Ramos (cell line): ENCODE results near the gene CPSF4L.

ENCODE experiments used
- in situ Hi-C: fragments of 300-500 bp; cut with MboI; formaldehyde crosslinking; loops from one replicate; pipeline ENCODE4 v1.14.3; 2022; ENCODE audit warnings: low sequenced_read_pairs; ENCODE audit not compliant: unreplicated experiment

The CPSF4L gene

GRCh38 chr17:73208139-73208827 lies 53.4 kb downstream of the CPSF4L start:
- in situ Hi-C loops, result no loop called here

GRCh38 chr17:73205459-73205961 lies 56.2 kb downstream of the CPSF4L start:
- in situ Hi-C loops, result no loop called here

DNA sequence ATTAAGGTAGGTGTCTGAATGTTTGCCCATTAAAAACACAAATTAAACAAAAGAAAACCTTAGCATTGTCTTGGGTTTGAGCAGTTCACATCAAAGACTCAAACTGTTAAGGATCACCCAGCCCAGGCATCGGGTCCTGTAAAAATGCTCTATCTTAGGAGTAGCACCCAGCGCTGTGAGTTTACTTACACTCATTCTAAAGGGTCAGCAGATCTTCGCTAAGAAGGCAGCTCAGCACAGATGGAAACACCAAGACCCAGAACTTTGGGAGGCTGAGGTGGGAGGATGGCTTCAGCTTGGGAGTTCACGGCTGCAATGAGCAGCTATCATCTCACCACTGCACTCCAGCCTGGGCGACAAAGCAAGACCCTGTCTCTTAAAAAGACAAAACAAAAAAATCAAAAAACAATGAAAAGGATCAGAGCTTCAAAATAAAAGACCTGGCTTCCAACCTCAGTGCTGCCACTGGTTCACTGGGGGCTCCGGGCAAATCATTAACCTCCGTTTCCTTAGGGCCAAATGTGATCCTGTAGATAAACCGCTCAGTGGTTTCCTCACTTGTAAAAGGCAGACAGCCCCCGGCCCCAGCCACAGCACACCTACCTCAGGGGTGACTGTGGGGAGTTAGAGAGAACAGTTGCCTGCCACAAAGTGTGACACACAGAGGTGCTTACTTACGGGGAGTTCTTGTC lies 57.7 kb downstream of the CPSF4L start:
- in situ Hi-C loops, result no loop called here

GRCh38 chr17:73203135-73203787 lies 58.4 kb downstream of the CPSF4L start:
- in situ Hi-C loops, result no loop called here

DNA sequence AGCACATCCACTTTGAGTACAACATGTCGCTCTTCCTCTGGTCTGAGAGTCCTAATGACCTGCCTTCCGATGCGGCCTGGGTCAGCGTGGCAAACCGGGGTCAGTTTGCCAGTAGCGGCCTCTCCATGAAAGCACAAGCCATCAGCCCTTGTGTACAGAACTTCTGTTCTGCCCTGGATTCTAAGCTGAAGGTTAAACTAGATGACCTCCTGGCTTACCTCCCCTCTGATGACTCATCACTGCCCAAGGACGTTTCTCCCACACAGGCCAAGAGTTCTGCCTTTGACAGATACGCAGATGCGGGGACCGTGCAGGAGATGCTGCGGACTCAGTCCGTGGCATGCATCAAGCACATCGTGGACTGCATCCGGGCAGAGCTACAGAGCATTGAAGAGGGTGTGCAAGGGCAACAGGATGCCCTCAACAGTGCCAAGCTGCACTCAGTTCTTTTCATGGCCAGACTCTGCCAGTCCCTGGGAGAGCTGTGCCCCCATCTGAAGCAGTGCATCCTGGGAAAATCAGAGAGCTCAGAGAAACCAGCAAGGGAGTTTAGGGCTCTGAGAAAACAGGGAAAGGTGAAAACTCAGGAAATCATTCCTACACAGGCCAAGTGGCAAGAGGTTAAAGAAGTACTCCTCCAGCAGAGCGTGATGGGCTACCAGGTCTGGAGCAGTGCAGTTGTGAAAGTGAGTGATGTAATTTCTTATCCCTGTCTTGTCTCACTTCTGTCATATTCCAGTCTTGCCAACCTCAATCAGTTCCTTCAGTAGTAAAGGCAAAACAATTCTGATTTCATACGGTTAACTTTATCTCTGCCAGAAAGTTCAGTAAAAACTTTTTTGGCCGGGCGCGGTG lies 60.2 kb downstream of the CPSF4L start:
- in situ Hi-C loops, result no loop called here

DNA sequence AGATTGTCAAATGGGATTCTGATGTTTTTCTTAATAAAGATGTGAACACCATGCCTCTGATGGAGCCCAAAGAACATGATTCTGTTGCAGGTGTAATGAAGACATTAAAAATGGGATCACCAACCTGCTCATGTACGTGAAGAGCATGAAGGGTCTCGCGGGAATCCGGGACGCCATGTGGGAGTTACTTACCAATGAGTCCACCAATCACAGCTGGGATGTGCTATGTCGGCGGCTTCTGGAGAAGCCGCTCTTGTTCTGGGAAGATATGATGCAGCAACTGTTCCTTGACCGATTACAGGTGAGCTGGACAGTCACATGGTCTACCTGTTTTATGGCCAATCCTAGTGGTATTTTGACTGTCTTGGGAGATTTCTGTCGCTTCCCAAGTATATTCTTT lies 61.2 kb downstream of the CPSF4L start:
- in situ Hi-C loops, result no loop called here

GRCh38 chr17:73199751-73200317 lies 61.8 kb downstream of the CPSF4L start:
- in situ Hi-C loops, result no loop called here

DNA sequence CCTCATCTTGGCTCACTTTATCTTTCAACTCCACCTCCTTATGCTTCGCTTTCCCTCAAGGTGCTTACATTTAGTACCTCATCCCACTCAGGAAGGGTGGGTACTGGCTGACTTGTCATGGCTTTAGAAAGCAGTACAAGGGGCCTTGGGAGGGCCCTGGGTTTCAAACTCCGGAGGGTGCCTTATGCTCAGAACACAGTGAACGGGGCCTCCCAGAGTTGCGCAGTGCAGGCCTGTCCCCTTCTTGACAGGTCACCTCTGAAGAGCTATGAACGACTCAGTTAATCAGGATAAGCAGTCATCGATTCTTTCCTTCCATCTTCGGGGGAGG lies 62.8 kb downstream of the CPSF4L start:
- in situ Hi-C loops, result no loop called here
